Gastroesophageal sphincter (tissue), 3 donors: ENCODE measurements around the gene SMG5.

ENCODE experiments used
- CTCF ChIP-seq, 4 experiments: fragments of 200-600 bp in 2 of 4; fragments of 450-650 bp in 2 of 4; sonication (generic) in 1 of 4; IDR thresholded peaks; one replicate each; pipeline ENCODE4 v1.5.1; 2017 to 2019; ENCODE audit warnings: antibody characterized with exemption in 4 of 4, mild to moderate bottlenecking in 2 of 4, moderate library complexity in 2 of 4
- POLR2A ChIP-seq, 2 donors: fragments of 450-650 bp; IDR thresholded peaks; one replicate each; pipeline ENCODE4 v1.6.1; 2017; ENCODE audit warnings: antibody characterized with exemption in 2 of 2, mild to moderate bottlenecking in 2 of 2, moderate library complexity in 1 of 2
- POLR2AphosphoS5 ChIP-seq: sonication (generic); formaldehyde crosslinking; IDR thresholded peaks from one replicate; pipeline ENCODE4 v1.6.1; 2017; ENCODE audit warnings: antibody characterized with exemption

GRCh38 chr1:156283521-156283920 lies 896 bp upstream of the SMG5 start:
- TF ChIP-seq CTCF (IDR thresholded peaks at IDR 0.05) (no peak), POLR2A (IDR thresholded peaks at IDR 0.05) (no peak), POLR2AphosphoS5 (no peak)
